ENCODE results near the gene FAM199X. TPM values are rescaled to one million over a fixed set of nuclear protein-coding genes. Genes with fewer than 3 reads are reported as not detected.

FAM199X gene
- total RNA-seq, 4 donors from 2014 or later, result 10.8 to 37.2 (median 25.4) TPM

DNA sequence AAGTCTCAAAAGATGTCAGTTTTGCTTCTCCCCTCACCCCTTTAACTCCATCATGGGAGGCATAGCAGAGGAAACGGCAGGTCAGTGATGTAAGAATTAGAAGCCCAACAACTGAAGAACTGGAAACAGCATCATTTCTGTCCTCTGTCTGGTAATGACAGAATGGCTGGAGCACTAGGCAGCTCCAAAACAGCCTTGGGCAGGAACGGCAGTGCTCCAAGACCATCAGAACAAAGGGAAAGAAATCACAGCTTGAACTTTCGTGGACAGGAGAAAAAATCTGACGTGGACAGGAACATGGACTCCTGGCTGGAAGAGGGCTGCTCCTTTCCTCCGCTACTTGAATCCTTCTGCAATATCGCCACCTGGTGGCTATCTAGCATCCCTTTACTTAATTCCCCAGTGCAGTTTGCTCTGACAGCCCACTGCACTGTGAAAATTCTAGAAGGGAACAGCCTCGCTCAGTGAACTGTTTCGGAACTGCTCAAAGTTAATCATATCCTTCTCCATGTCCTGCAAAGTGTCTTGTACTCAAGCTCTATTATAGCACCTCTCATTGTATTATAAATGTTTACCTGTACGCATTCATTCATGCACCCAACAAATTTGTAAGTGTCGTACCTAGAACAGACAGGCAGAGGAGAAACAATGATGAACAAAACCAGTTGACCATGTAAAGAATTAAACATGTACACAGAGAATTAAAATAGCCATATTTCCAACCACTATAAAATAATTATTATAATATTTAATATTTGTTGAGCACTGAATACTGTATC, 29.8 kb upstream of the FAM199X start:
- intact Hi-C loops (cut with DNase I; ENCODE audit: low total_unique reads), result no loop called here
- Histone ChIP-seq H3K4me3 (peak overlapping the region in 2 of 4 donors; percentile 15 to 27), H3K4me1 (no peaks in the 10 kb centered on the region), H3K27ac (peak overlapping the region in 2 of 4 donors; percentile 9 to 59), H3K36me3 (no peaks in the 10 kb centered on the region), H3K9me3 (no peaks in the 10 kb centered on the region), H3K27me3 (no peaks in the 10 kb centered on the region)
- 31 to 73% methylated on average over 2 to 10 of the region's 10 CpGs for WGBS, 2 donors (ENCODE audit: low coverage in 1 of 2)
- TF ChIP-seq POLR2AphosphoS5 (IDR thresholded peaks at IDR 0.05), result no peak
- TF ChIP-seq, protein P1, sequence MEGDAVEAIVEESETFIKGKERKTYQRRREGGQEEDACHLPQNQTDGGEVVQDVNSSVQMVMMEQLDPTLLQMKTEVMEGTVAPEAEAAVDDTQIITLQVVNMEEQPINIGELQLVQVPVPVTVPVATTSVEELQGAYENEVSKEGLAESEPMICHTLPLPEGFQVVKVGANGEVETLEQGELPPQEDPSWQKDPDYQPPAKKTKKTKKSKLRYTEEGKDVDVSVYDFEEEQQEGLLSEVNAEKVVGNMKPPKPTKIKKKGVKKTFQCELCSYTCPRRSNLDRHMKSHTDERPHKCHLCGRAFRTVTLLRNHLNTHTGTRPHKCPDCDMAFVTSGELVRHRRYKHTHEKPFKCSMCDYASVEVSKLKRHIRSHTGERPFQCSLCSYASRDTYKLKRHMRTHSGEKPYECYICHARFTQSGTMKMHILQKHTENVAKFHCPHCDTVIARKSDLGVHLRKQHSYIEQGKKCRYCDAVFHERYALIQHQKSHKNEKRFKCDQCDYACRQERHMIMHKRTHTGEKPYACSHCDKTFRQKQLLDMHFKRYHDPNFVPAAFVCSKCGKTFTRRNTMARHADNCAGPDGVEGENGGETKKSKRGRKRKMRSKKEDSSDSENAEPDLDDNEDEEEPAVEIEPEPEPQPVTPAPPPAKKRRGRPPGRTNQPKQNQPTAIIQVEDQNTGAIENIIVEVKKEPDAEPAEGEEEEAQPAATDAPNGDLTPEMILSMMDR (IDR thresholded peaks at IDR 0.05), result peak; percentile 47 to 80 (median 64)
- TF ChIP-seq POLR2A (IDR thresholded peaks at IDR 0.05), result no peak
- peak; percentile 67 for DNase-seq
- in situ Hi-C loops (cut with MboI; ENCODE audit: low pct_ligation_motif_present in 1 of 4, low pct_unique_long_range_greater_than_20kb in 1 of 4, low sequenced_read_pairs in 3 of 4), result loop anchor here in 3 of 4 donors (25.0 kb wide), 1 partner anchor 299 kb away; the partner anchor contains the start of gene RAB9B (in 3 of the 3)

DNA sequence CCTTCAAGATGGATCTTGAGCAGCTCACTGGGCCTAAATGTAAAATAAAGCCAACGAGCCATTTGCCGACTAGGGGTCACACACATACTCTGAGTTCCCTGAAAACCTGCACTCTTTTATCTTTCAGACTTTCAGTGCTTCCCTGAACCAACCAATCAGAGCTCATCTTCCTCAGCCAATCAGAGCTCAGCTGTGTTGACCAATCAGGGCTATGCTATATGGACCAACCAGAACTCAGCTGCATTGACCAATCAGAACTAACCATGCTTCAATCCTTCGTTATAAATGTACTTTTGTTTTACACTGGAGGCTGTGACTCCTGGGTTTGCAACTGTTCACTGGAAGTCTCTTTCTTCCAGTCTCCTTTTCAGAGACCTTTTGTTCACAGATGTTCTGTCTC, 28.8 kb upstream of the FAM199X start:
- intact Hi-C loops (cut with DNase I; ENCODE audit: low total_unique reads) (no loop called here), in situ Hi-C loops (cut with MboI; ENCODE audit: low pct_ligation_motif_present in 1 of 4, low pct_unique_long_range_greater_than_20kb in 1 of 4, low sequenced_read_pairs in 3 of 4) (loop anchor here in 3 of 4 donors (25.0 kb wide), 1 partner anchor 300 kb away; the partner anchor contains the start of gene RAB9B (in 3 of the 3))
- Histone ChIP-seq H3K27ac (no peak overlapping the region), H3K27me3 (no peaks in the 10 kb centered on the region), H3K36me3 (no peaks in the 10 kb centered on the region), H3K4me1 (no peaks in the 10 kb centered on the region), H3K4me3 (no peak overlapping the region), H3K9me3 (no peaks in the 10 kb centered on the region)
- 73 to 86% methylated on average over 3 of the region's 3 CpGs for WGBS, 2 donors (ENCODE audit: low coverage in 1 of 2)
- TF ChIP-seq POLR2AphosphoS5 (IDR thresholded peaks at IDR 0.05) (no peak), EP300 (IDR thresholded peaks at IDR 0.05; ENCODE audit: low read depth) (no peak), POLR2A (IDR thresholded peaks at IDR 0.05) (no peak)
- TF ChIP-seq, protein P1 (IDR thresholded peaks at IDR 0.05), result no peak
- DNase-seq, result no peak

DNA sequence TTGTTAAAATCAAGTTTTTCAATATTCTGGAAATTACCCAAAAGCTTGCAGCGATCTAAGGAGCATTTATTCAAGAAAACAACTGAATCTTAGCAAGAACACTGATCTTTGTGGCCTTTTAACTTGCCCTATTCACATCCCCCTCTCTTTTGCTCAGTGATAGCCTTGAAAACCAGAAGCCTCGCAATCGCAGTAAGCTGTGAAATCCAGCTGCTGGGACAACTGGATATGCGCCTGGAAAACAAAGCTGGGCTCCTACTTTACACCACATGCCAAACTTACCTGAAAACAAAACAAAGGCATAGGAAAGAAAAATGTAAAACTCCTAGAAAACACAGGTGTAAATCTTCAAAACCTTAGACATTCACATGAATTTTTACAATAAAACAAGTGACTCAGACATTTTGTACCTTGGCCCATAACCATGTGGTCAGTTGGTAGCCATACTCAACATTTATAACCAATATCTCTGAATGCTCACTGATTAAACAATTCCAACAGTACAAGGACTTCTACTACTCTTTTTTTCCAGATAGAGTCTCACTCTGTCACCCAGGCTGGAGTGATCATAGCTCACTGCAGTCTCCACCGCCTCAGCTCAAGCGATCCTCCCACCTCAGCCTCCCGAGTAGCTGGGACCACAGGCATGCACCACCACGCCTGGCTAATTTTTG, 25.0 kb upstream of the FAM199X start:
- intact Hi-C loops (cut with DNase I; ENCODE audit: low total_unique reads) (no loop called here), in situ Hi-C loops (cut with MboI; ENCODE audit: low pct_ligation_motif_present in 1 of 4, low pct_unique_long_range_greater_than_20kb in 1 of 4, low sequenced_read_pairs in 3 of 4) (loop anchor here in 3 of 4 donors (25.0 kb wide), 1 partner anchor 304 kb away; the partner anchor contains the start of gene RAB9B (in 3 of the 3))
- WGBS, 2 donors (ENCODE audit: low coverage in 1 of 2), result 89 to 100% methylated on average over 1 to 8 of the region's 8 CpGs
- no peak for DNase-seq
- H3K27me3 ChIP-seq, result no peaks in the 10 kb centered on the region
- no peak overlapping the region for H3K27ac ChIP-seq
- no peaks in the 10 kb centered on the region for H3K9me3 ChIP-seq
- TF ChIP-seq POLR2AphosphoS5 (IDR thresholded peaks at IDR 0.05) (no peak), POLR2A (IDR thresholded peaks at IDR 0.05) (no peak), EP300 (IDR thresholded peaks at IDR 0.05; ENCODE audit: low read depth) (no peak)
- H3K4me1 ChIP-seq, result no peaks in the 10 kb centered on the region
- no peaks in the 10 kb centered on the region for H3K36me3 ChIP-seq
- no peak overlapping the region for H3K4me3 ChIP-seq

DNA sequence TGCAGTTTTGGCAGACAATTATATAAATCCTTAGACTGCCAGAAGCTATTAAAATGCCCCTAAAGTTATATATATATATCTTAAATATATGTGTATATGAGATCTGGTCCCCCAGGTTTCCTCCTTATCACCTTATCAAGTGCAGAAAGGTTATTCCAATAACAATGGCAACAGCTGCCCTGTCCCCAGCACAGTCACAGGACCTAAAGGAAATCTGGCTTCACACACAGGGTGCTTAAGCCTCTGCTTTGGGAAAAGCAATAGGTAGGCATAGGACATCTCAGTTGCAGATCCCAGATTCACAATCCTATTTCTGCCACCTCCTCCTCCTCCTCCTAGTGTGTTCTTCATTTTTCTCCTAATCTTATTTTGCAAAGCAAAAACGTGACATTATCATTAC, 15.2 kb upstream of the FAM199X start:
- Histone ChIP-seq H3K4me3 (no peak overlapping the region), H3K9me3 (no peaks in the 10 kb centered on the region), H3K36me3 (no peaks in the 10 kb centered on the region), H3K27ac (no peak overlapping the region), H3K27me3 (no peaks in the 10 kb centered on the region), H3K4me1 (peaks cover 0 to 8% (median 0%) of the 10 kb centered on the region in 4 donors)
- in situ Hi-C loops (cut with MboI; ENCODE audit: low pct_ligation_motif_present in 1 of 4, low pct_unique_long_range_greater_than_20kb in 1 of 4, low sequenced_read_pairs in 3 of 4), result loop anchor here in 1 of 4 donors (25.0 kb wide), 1 partner anchor 464 kb away; the partner anchor contains the start of gene MORF4L2
- 0 to 14% methylated on average over 1 of the region's 1 CpG for WGBS, 2 donors (ENCODE audit: low coverage in 1 of 2)
- DNase-seq, result no peak
- intact Hi-C loops (cut with DNase I; ENCODE audit: low total_unique reads), result no loop called here
- TF ChIP-seq EP300 (IDR thresholded peaks at IDR 0.05; ENCODE audit: low read depth) (no peak), POLR2A (IDR thresholded peaks at IDR 0.05) (no peak), POLR2AphosphoS5 (IDR thresholded peaks at IDR 0.05) (no peak)
- TF ChIP-seq, protein P1 (IDR thresholded peaks at IDR 0.05), result no peak
